ENCODE results near the gene RFTN2. TPM values are rescaled to one million over a fixed set of nuclear protein-coding genes. Genes with fewer than 3 reads are reported as not detected.
A peak's percentile ranks its signal among the peaks of the same experiment; 100 is the strongest.

The RFTN2 gene, protein sequence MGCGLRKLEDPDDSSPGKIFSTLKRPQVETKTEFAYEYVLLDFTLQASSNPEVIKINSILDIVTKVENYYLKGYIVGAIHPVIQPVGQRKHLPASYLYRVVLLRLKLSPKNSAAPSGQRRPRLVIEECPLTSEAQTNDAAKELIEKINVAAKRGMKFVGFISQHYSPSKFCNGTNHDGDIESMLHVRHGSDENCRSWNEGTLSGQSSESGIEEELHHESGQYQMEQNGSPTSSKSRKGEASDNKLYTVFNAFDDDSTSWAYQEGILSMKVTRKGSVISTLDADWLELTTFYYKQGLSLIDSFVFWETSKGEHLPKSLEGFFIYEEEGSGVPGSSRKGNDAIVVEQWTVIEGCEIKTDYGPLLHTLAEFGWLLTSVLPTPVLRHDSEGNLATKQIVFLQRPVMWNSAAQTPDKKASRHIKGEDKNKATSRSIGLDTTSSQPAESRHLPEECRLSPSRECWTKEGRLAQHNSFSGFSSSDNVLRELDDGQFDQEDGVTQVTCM
- polyA plus RNA-seq (2013) = 0.03 and 0.07 TPM in 2 replicates

DNA sequence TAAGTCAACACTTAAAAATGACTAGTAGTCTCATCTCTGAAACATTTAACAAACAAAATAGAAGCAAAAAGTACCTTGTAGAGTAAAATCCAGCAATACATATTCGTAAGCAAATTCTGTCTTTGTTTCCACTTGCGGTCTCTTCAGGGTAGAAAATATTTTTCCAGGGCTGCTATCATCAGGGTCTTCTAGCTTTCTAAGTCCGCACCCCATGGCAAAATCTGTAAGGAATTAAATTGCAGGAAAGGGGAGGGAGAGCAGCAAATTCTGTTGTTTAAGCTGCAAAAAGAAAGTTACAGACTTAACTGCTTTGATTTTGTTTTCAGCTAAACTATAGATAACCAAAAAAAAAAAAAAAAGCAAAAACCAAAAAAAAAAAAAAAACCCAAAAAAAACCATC is at the start of gene RFTN2:
Gene RFTN2 (minus strand): TSS at position 342 of the 400 bp plus-strand sequence. CDS start 129 bp downstream, at position 213.
- Histone ChIP-seq H4K12ac (ENCODE audit: low read depth, low read length) (no peak within 1 kb of the TSS), H3K4me3 (ENCODE audit: low read depth, low read length) (no peak within 1 kb of the TSS), H3K4me1 (ENCODE audit: control insufficient read depth in 1 of 2, insufficient read depth in 2 of 2, low read length in 2 of 2) (no peaks in the 10 kb centered on the region), H3K79me2 (ENCODE audit: control insufficient read depth, insufficient read depth, low read length, poor library complexity) (no peaks in the 10 kb centered on the region), H2AFZ (ENCODE audit: insufficient read depth, low read length, poor library complexity) (no peak within 1 kb of the TSS), H2BK12ac (ENCODE audit: low read length) (no peak within 1 kb of the TSS), H3K4ac (ENCODE audit: low read depth, low read length) (no peak within 1 kb of the TSS), H3K36me3 (ENCODE audit: control insufficient read depth in 1 of 2, insufficient read depth in 2 of 2, low read length in 2 of 2) (no peaks in the 10 kb centered on the region), H3K9ac (ENCODE audit: low read length) (no peak within 1 kb of the TSS), H3K9me3 (ENCODE audit: insufficient read depth, low read depth, low read length) (no peaks in the 10 kb centered on the region), H3K23ac (ENCODE audit: low read length) (no peak within 1 kb of the TSS), H3K27ac (ENCODE audit: low read depth, low read length) (no peak within 1 kb of the TSS), H3K14ac (ENCODE audit: low read length) (no peak within 1 kb of the TSS), H2BK120ac (ENCODE audit: insufficient read depth, low read length, poor library complexity) (no peak within 1 kb of the TSS), H3K79me1 (ENCODE audit: low read length) (no peaks in the 10 kb centered on the region), H3K18ac (ENCODE audit: low read length) (no peak within 1 kb of the TSS), H3K4me2 (ENCODE audit: low read length) (peak within 1 kb of the TSS; percentile 33), H4K8ac (ENCODE audit: low read depth, low read length) (no peak within 1 kb of the TSS), H3K27me3 (ENCODE audit: insufficient read depth, low read length) (no peaks in the 10 kb centered on the region), H2BK5ac (ENCODE audit: low read depth, low read length, poor library complexity) (no peak within 1 kb of the TSS), H2AK5ac (ENCODE audit: low read length) (no peak within 1 kb of the TSS), H4K91ac (ENCODE audit: low read depth, low read length) (no peak within 1 kb of the TSS)
- no CpG with 5 or more reads among the region's 3 CpGs for WGBS (ENCODE audit: extremely low coverage, insufficient coverage, insufficient read length)
- no peak for DNase-seq

DNA sequence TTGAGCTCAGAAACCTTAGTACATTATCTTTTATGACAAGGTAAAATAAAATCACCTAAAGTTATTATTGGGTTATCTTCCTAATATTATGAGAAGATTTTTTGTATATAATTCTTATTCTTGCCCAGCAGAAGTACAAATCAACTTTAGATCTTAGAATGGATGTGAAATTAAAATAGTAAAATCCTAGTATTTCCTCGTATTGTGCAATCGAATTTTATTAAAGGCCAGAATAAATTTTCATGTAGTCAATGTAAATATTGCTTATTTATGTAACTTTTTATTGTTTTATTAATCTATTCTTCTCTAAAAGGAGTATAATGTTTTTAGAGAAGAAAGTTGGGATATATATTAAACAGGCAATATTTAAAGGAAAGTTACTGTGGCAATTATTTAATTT is 42.5 kb upstream of the RFTN2 start:
- no peaks in the 10 kb centered on the region for H3K27me3 ChIP-seq (ENCODE audit: insufficient read depth, low read length)
- H4K91ac ChIP-seq (ENCODE audit: low read depth, low read length) = no peak overlapping the region
- no peak overlapping the region for H2BK12ac ChIP-seq (ENCODE audit: low read length)
- no peak overlapping the region for H3K4me2 ChIP-seq (ENCODE audit: low read length)
- no peak overlapping the region for H4K12ac ChIP-seq (ENCODE audit: low read depth, low read length)
- H3K4ac ChIP-seq (ENCODE audit: low read depth, low read length) = no peak overlapping the region
- no peaks in the 10 kb centered on the region for H3K9me3 ChIP-seq (ENCODE audit: insufficient read depth, low read depth, low read length)
- no peaks in the 10 kb centered on the region for H3K36me3 ChIP-seq (ENCODE audit: control insufficient read depth in 1 of 2, insufficient read depth in 2 of 2, low read length in 2 of 2)
- no peak overlapping the region for H4K8ac ChIP-seq (ENCODE audit: low read depth, low read length)
- H3K14ac ChIP-seq (ENCODE audit: low read length) = no peak overlapping the region
- no peak overlapping the region for H3K23ac ChIP-seq (ENCODE audit: low read length)
- no peaks in the 10 kb centered on the region for H3K79me2 ChIP-seq (ENCODE audit: control insufficient read depth, insufficient read depth, low read length, poor library complexity)
- WGBS (ENCODE audit: extremely low coverage, insufficient coverage, insufficient read length) = no CpG with 5 or more reads among the region's 2 CpGs
- H2AFZ ChIP-seq (ENCODE audit: insufficient read depth, low read length, poor library complexity) = no peak overlapping the region
- H3K4me3 ChIP-seq (ENCODE audit: low read depth, low read length) = no peak overlapping the region
- no peak overlapping the region for H3K9ac ChIP-seq (ENCODE audit: low read length)
- H3K18ac ChIP-seq (ENCODE audit: low read length) = no peak overlapping the region
- no peak overlapping the region for H2BK5ac ChIP-seq (ENCODE audit: low read depth, low read length, poor library complexity)
- no peaks in the 10 kb centered on the region for H3K4me1 ChIP-seq (ENCODE audit: control insufficient read depth in 1 of 2, insufficient read depth in 2 of 2, low read length in 2 of 2)
- no peak overlapping the region for H2BK120ac ChIP-seq (ENCODE audit: insufficient read depth, low read length, poor library complexity)
- no peak overlapping the region for H2AK5ac ChIP-seq (ENCODE audit: low read length)
- no peak for DNase-seq
- no peaks in the 10 kb centered on the region for H3K79me1 ChIP-seq (ENCODE audit: low read length)
- H3K27ac ChIP-seq (ENCODE audit: low read depth, low read length) = no peak overlapping the region

DNA sequence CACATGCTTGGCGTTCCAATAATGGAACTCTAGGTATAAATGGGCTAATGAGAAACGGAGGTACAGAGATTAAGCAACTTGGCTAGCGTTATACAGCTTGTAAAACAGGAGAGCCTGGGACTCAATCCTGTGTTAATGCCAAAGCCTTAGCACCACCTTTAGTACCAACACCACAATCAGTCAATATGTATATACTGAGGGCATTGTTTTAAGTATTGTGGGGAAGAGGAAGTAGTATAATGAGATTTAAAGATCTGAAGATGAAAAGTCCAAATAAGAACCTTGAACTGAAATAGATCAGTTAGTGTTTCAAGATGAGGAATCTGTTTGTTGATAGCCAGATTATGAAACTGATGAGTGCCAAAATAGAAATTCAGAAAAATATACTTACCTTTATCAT is 37.9 kb upstream of the RFTN2 start:
- Histone ChIP-seq H3K9me3 (ENCODE audit: insufficient read depth, low read depth, low read length) (no peaks in the 10 kb centered on the region), H3K27ac (ENCODE audit: low read depth, low read length) (no peak overlapping the region), H2BK5ac (ENCODE audit: low read depth, low read length, poor library complexity) (no peak overlapping the region), H3K4me1 (ENCODE audit: control insufficient read depth in 1 of 2, insufficient read depth in 2 of 2, low read length in 2 of 2) (peaks cover 0 to 3% of the 10 kb centered on the region in 2 experiments), H3K23ac (ENCODE audit: low read length) (no peak overlapping the region), H3K14ac (ENCODE audit: low read length) (no peak overlapping the region), H3K4ac (ENCODE audit: low read depth, low read length) (no peak overlapping the region), H3K79me1 (ENCODE audit: low read length) (no peaks in the 10 kb centered on the region), H2BK12ac (ENCODE audit: low read length) (no peak overlapping the region), H3K79me2 (ENCODE audit: control insufficient read depth, insufficient read depth, low read length, poor library complexity) (no peaks in the 10 kb centered on the region), H3K18ac (ENCODE audit: low read length) (no peak overlapping the region), H3K9ac (ENCODE audit: low read length) (no peak overlapping the region), H2AK5ac (ENCODE audit: low read length) (no peak overlapping the region), H3K36me3 (ENCODE audit: control insufficient read depth in 1 of 2, insufficient read depth in 2 of 2, low read length in 2 of 2) (no peaks in the 10 kb centered on the region), H4K91ac (ENCODE audit: low read depth, low read length) (no peak overlapping the region), H3K27me3 (ENCODE audit: insufficient read depth, low read length) (no peaks in the 10 kb centered on the region), H2BK120ac (ENCODE audit: insufficient read depth, low read length, poor library complexity) (no peak overlapping the region), H2AFZ (ENCODE audit: insufficient read depth, low read length, poor library complexity) (no peak overlapping the region), H4K8ac (ENCODE audit: low read depth, low read length) (no peak overlapping the region), H3K4me2 (ENCODE audit: low read length) (no peak overlapping the region), H4K12ac (ENCODE audit: low read depth, low read length) (no peak overlapping the region), H3K4me3 (ENCODE audit: low read depth, low read length) (no peak overlapping the region)
- no CpG with 5 or more reads among the region's 3 CpGs for WGBS (ENCODE audit: extremely low coverage, insufficient coverage, insufficient read length)
- DNase-seq = no peak

DNA sequence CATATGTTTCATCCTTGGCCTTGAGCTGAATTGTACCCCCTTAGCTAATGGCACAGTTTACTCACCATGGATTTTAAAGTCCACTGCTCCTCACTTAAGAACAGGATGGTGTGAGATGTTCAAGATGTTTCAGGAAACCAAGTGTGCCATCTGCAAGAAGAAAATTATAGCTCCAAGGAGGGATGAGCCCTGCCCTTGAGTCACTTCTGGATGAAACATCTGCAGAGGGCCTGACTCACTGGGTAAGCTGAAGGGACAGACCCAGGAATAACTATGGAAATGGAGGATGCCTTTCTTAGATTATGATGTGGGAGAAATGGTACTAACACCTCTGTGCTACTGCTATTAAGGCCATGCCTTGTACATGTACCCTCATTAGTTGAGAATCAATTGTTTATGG is 36.2 kb upstream of the RFTN2 start:
- no peak overlapping the region for H2BK12ac ChIP-seq (ENCODE audit: low read length)
- no peak overlapping the region for H4K12ac ChIP-seq (ENCODE audit: low read depth, low read length)
- no peak for DNase-seq
- H3K9me3 ChIP-seq (ENCODE audit: insufficient read depth, low read depth, low read length) = no peaks in the 10 kb centered on the region
- H3K14ac ChIP-seq (ENCODE audit: low read length) = no peak overlapping the region
- no peak overlapping the region for H3K23ac ChIP-seq (ENCODE audit: low read length)
- H2AK5ac ChIP-seq (ENCODE audit: low read length) = no peak overlapping the region
- H4K8ac ChIP-seq (ENCODE audit: low read depth, low read length) = no peak overlapping the region
- H4K91ac ChIP-seq (ENCODE audit: low read depth, low read length) = no peak overlapping the region
- H3K79me2 ChIP-seq (ENCODE audit: control insufficient read depth, insufficient read depth, low read length, poor library complexity) = no peaks in the 10 kb centered on the region
- H3K4me3 ChIP-seq (ENCODE audit: low read depth, low read length) = no peak overlapping the region
- no peak overlapping the region for H2BK120ac ChIP-seq (ENCODE audit: insufficient read depth, low read length, poor library complexity)
- no peak overlapping the region for H3K27ac ChIP-seq (ENCODE audit: low read depth, low read length)
- peaks cover 1 to 7% of the 10 kb centered on the region in 2 experiments for H3K4me1 ChIP-seq (ENCODE audit: control insufficient read depth in 1 of 2, insufficient read depth in 2 of 2, low read length in 2 of 2)
- H3K79me1 ChIP-seq (ENCODE audit: low read length) = no peaks in the 10 kb centered on the region
- H3K9ac ChIP-seq (ENCODE audit: low read length) = no peak overlapping the region
- H3K36me3 ChIP-seq (ENCODE audit: control insufficient read depth in 1 of 2, insufficient read depth in 2 of 2, low read length in 2 of 2) = no peaks in the 10 kb centered on the region
- H2AFZ ChIP-seq (ENCODE audit: insufficient read depth, low read length, poor library complexity) = no peak overlapping the region
- no peak overlapping the region for H2BK5ac ChIP-seq (ENCODE audit: low read depth, low read length, poor library complexity)
- no peak overlapping the region for H3K4me2 ChIP-seq (ENCODE audit: low read length)
- no peak overlapping the region for H3K4ac ChIP-seq (ENCODE audit: low read depth, low read length)
- H3K18ac ChIP-seq (ENCODE audit: low read length) = no peak overlapping the region
- no peaks in the 10 kb centered on the region for H3K27me3 ChIP-seq (ENCODE audit: insufficient read depth, low read length)
